NCI-H2171 treated with DMSO at 0.1 percent for 48 hours (cell line): ENCODE results near the gene RHBDL1.
"Not testable (repeated sequence)": the region's sequence is repeated elsewhere in the genome, so short reads cannot be mapped to it uniquely, and the experiment has no call there.

ENCODE experiments used
- DNase-seq: peaks from one replicate; lab custom pipeline; 2025; lab: John Stamatoyannopoulos, UW

Gene RHBDL1

DNA sequence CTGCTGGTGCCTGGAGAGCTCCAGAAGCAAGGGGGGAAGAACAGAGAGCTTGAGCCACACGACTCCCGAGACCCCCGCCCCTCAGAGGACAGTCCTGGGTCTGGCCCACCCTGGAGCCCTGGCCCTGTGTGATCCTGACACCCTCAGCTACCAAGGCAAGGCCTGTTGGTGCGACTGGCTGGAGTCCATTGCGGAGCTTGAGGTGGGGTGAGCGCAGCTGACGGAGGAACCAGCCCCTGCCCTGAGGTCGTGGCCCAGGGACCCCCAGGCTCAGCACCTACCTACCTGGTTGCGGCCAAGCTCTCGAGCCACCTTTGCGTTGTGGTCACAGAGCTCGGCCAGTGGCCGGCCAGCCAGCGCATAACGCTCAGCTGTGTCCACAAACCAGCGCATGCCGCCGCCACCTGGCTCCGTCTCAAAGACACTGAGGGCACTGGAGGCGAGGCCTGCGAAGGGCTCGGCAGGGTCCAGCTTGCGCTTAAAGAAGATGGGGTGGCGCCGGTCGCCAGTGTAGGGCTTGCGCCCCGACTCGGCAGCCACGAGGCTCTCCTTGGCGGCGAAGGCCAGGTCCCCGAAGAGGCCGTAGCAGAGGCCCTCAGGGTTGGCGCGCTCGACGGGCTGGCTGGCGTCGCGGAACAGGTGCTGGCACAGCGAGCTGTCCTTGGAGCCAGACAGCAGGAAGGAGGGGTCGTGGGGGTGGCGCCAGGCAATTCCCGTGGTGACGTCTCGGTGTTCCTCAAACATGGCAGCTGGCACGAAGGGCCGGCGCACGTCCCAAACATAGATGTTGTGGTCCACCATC, 11.2 kb downstream of the RHBDL1 start:
- no peak for DNase-seq

DNA sequence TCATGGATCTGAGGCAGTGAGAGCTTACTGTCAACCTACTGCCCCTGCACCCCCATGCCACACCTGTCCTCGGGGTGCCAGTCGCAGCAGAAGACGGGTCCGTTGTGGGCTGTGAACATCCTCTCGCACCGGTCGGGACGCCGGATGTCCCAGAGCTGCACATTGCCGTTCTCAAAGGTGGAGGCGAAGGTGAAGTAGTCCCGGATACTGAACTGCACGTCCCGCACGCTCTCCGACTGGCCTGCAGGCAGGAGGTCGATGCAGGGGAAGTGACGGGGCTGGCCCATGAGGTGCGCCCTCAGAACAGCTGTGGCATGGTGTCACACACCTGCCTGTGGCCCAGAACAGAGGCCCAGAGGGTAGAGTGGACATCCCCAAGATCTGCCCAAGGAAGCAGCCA, 12.0 kb downstream of the RHBDL1 start:
- no peak for DNase-seq

GRCh38 chr16:689175-689897, 13.9 kb downstream of the RHBDL1 start:
- no peak for DNase-seq

DNA sequence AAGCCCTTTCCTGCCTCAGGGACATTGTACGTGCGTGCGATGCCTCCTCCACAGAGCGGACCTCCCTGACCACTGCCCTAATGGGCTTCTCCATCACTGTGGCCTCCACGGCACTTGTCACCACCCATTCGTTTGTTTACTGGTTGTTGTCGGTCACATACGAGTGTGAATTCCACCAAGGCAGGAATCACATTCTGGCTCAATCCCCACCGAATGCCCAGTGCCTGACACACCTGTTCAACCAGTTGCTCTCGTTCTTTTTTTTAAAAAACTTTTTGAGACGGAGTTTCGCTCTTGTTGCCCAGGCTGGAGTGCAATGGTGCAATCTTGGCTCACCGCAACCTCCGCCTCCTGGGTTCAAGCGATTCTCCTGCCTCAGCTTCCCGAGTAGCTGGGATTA, 15.8 kb downstream of the RHBDL1 start:
- DNase-seq = not testable (repeated sequence)

- no peak for DNase-seq
Measured at GRCh38 chr16:692356-693108, 17.1 kb downstream of the RHBDL1 start.

GRCh38 chr16:693364-693763, 17.9 kb downstream of the RHBDL1 start:
- no peak for DNase-seq

DNA sequence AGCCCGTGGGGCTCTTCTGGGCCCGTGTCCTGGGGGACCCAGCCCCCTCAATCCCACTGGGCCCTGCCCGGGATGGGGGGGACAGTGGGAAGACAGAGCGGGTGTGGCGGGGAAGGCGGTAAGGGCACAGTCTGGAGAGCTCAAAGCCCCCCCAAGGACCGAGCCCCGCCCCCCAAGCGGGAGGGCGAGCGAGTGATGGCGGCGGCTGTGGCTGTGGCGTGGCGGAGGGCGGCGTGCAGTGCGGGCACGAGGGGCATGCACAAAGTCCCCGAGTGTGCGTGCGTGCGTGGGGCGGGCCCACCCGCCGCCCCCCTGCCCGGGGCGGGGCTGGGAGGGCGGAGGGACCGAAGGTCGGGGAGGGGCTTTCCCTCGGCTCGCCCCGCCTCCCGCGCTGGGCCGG, 18.3 kb downstream of the RHBDL1 start:
- DNase-seq = no peak

GRCh38 chr16:694187-694862, 18.9 kb downstream of the RHBDL1 start:
- no peak for DNase-seq

DNA sequence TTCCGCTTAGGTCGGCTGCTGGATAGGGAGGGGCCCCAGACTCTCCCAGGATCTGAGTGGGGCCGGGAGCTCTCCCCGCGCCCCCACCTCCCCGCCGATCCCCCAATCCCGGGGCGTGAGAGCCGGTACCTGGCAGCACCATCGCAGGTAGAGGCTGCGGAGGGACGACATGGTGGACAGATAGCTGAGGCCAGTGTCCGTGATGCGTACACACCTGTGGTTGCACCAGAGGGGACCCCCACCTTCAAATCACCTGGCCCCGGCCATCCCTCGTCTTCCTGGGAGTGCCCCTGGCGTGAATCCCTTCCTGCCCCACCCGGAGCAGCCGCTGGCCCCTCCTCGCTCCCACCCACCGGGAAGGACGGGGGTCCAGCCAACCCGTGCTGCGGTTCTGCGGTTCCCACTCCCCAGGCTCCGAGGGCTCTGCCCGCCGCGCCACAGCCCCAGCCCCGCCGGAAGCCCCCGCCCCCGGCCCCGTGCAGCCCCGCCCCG, 19.4 kb downstream of the RHBDL1 start:
- DNase-seq = no peak

DNA sequence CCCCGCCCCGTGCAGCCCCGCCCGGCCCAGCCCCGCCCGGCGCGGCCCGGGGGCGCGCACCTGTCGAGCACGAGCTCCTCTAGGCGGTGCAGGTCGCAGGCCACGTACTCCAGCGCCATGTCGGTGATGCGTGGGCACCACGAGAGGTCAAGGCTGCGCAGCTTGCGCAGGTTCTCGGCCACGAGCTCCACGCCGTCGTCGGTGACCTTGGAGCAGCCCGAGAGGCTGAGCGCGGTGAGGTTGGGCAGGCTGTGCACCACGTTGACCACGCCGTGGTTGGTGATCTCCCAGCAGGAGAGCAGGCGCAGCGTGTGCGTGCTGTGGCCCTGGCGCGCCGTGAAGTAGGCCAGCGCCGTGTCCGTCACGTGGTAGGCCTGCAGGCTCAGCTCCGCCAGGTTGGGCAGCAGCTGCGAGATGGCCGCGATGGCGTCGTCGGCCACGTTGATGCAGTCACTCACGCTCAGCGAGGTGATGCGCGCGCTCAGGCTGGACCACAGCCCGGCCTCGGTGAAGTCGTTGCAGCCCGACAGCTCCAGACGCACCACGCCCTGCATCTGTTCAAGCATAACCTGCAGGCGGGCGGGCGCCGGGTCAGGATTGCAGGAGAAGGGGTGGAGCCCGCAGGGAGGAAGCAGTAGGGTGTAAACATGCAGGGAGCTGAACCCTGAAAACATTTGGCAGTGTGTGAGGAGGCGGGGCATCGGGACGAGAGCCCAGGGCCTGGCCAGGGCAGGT, 20.1 kb downstream of the RHBDL1 start:
- DNase-seq = peak; percentile 97

DNA sequence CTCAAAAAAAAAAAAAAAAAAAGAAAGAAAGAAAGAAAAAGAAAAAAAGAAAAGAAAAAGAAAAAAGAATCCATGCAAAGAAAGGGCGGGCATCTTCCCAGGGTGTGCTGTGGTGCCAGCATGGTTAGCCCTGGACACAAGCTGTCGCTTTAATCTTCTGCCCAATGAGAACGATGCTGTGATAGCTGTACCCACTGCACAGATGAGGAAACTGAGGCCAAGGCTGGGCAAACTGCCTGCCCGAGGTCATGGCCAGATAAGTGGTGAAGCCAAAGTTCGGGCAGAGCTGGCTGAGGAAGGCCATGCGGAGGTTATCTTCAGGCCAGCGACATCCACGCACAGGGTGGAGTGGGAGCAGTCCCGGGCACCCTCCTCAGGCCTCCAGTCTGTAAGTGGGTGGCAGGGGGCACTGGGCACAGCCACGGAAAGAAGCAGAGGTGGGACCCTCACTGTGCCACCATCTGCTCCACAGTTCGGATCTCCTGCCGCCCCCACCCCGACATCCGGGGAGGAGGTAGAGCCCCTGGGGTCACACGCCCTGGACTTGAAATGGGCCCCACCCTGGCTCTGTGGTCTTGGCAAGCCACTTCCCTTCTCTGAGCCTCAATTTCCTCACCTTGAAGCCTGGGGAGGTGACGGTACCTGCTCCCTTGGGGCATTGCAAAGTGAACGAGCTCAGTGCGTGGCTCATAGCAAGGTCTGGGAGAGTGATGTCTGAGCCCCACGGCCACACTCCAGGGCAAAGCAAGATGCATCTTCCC, 23.6 kb downstream of the RHBDL1 start:
- DNase-seq = no peak

GRCh38 chr16:700684-701584, 25.5 kb downstream of the RHBDL1 start:
- no peak for DNase-seq

GRCh38 chr16:702341-702740, 26.9 kb downstream of the RHBDL1 start:
- no peak for DNase-seq

GRCh38 chr16:703406-703805, 27.9 kb downstream of the RHBDL1 start:
- DNase-seq = no peak

DNA sequence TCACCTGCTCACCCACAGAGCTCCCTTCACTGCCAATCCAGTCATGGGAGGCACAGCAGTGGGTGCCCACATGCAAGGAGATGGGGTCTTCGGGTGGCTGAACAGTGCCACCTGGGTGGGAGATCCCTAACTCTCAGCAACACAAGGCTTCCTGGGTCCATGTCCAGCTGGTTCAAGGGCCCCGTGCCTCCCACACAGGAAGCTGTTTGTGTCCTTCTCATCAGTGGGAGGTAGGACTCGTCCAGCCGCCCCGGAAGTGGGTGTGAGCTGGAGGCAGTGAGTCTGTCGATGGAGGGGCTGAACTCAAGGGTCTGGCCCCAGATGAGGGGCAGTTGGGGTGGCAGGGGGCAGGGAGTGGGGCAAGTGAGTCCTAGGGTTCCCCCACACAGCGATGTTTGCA, 28.6 kb downstream of the RHBDL1 start:
- no peak for DNase-seq

GRCh38 chr16:704552-705380, 29.3 kb downstream of the RHBDL1 start:
- no peak for DNase-seq

GRCh38 chr16:705431-706188, 30.1 kb downstream of the RHBDL1 start, which contains the start of gene FBXL16:
FBXL16 (minus strand) TSS chr16:705801; CDS start chr16:697405, 8,396 bp downstream.
- peak; percentile 81 for DNase-seq
